ENCODE results near the gene NFKBIA. TPM values are rescaled to one million over a fixed set of nuclear protein-coding genes. Genes with fewer than 3 reads are reported as not detected.
"Not testable (repeated sequence)": the region's sequence is repeated elsewhere in the genome, so short reads cannot be mapped to it uniquely, and the experiment has no call there.

The NFKBIA gene
- total RNA-seq, 2 donors from 2014 or later: 391 to 596 TPM

GRCh38 chr14:35405304-35405996 is 901 bp upstream of the NFKBIA start:
- Mint-ChIP-seq H3K27ac (peak overlapping the region; percentile 93), H3K27me3 (ENCODE audit: low read depth) (no peaks in the 10 kb centered on the region), H3K4me1 (ENCODE audit: low read depth) (peaks cover 46% of the 10 kb centered on the region), H3K9me3 (no peaks in the 10 kb centered on the region), H3K4me3 (peak overlapping the region; percentile 89 to 97), H3K36me3 (ENCODE audit: insufficient read depth in 2 of 2) (peaks cover 32 to 34% of the 10 kb centered on the region in 2 donors)
- ATAC-seq (replicated peaks in 1 of 2) (no peak), DNase-seq (peak in 1 of 2 donors; percentile 19)

DNA sequence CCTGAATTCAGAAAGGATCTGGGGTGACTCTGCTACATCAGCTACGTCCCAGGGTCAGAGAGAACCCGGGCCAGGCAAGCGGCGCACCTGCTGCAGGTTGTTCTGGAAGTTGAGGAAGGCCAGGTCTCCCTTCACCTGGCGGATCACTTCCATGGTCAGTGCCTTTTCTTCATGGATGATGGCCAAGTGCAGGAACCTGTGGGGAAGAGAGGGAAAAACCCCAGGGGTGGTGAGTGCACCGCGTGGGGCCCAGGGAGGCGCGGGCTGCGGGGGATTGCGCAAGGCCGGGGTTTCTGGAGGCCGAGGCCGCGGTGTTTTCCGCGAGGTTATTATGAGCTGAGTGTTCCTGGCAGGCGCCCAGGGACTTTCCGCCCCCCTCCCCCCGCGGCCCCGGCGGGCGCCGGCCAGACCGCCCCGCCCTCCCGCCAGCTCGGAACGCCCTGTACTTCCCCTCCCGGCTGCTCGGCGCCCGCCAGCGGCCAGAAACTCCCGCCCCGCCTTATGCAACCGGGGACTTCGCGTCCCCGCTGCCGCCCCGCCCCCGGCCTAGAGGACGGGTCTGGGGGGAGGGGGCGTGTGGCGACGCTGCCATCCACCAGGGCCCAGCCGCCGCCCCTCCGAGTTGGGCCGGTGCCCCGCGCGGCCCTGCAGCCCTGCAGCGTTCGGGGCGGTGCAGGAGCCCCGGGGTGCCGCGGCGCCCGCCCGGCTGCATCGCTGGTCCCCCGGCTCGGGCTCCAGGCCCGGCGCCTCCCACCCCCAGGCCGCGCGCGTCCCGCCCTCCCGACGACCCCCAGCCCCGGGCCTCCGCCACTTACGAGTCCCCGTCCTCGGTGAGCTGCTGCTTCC is 723 bp downstream of the NFKBIA start:
- Mint-ChIP-seq H3K4me3 (peak overlapping the region; percentile 97), H3K4me1 (ENCODE audit: low read depth) (peaks cover 61% of the 10 kb centered on the region), H3K27ac (peak overlapping the region; percentile 98), H3K36me3 (ENCODE audit: insufficient read depth in 2 of 2) (peaks cover 35 to 46% of the 10 kb centered on the region in 2 donors), H3K27me3 (ENCODE audit: low read depth) (no peaks in the 10 kb centered on the region), H3K9me3 (no peaks in the 10 kb centered on the region)
- DNase-seq (peak; percentile 96 to 97), ATAC-seq (replicated peaks in 1 of 2) (peak; percentile 57 to 67)

- Mint-ChIP-seq H3K4me1 (ENCODE audit: low read depth) (peaks cover 67% of the 10 kb centered on the region), H3K27ac (peak overlapping the region; percentile 98), H3K36me3 (ENCODE audit: insufficient read depth in 2 of 2) (peaks cover 35 to 48% of the 10 kb centered on the region in 2 donors), H3K9me3 (no peaks in the 10 kb centered on the region), H3K27me3 (ENCODE audit: low read depth) (no peaks in the 10 kb centered on the region), H3K4me3 (peak overlapping the region; percentile 96 to 97)
- DNase-seq (peak; percentile 64 to 68), ATAC-seq (replicated peaks in 1 of 2) (peak; percentile 4 to 13)
Measured at GRCh38 chr14:35403114-35403602, 1.4 kb downstream of the NFKBIA start.

DNA sequence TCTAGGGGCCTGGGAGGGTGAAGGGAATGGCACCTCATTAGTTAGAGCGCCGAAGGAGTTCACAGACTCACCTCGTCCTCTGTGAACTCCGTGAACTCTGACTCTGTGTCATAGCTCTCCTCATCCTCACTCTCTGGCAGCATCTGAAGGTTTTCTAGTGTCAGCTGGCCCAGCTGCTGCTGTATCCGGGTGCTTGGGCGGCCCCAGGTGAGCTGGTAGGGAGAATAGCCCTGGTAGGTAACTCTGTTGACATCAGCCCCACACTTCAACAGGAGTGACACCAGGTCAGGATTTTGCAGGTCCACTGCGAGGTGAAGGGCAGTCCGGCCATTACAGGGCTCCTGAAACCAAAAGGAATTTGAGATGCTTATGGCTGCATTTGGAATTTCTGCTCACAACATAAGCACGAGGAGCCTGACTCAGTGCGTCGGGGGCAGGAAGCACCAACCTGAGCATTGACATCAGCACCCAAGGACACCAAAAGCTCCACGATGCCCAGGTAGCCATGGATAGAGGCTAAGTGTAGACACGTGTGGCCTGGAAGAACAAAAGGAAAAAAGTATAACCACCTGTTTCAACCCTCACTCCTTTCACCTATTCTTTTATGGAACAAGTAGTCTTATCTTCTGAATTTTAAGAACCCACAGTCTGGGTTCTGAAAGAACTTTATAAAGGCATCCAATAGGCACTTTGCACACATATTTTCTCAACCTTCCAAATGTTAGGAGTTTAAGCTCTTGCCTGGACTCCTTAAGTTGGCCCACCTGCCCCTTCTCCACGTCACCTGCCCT is 2.0 kb downstream of the NFKBIA start:
- Mint-ChIP-seq H3K4me3 (peak overlapping the region; percentile 96 to 97), H3K27me3 (ENCODE audit: low read depth) (no peaks in the 10 kb centered on the region), H3K9me3 (no peaks in the 10 kb centered on the region), H3K27ac (peak overlapping the region; percentile 98), H3K36me3 (ENCODE audit: insufficient read depth in 2 of 2) (peaks cover 35 to 48% of the 10 kb centered on the region in 2 donors), H3K4me1 (ENCODE audit: low read depth) (peaks cover 71% of the 10 kb centered on the region)
- DNase-seq (peak; percentile 53 to 64), ATAC-seq (replicated peaks in 1 of 2) (no peak)

- DNase-seq: no peak
- Mint-ChIP-seq H3K4me3 (peak overlapping the region; percentile 96 to 97), H3K27ac (peak overlapping the region; percentile 98), H3K9me3 (no peaks in the 10 kb centered on the region), H3K36me3 (ENCODE audit: insufficient read depth in 2 of 2) (peaks cover 35 to 48% of the 10 kb centered on the region in 2 donors), H3K4me1 (ENCODE audit: low read depth) (peaks cover 71% of the 10 kb centered on the region), H3K27me3 (ENCODE audit: low read depth) (no peaks in the 10 kb centered on the region)
- no peak for ATAC-seq (replicated peaks in 1 of 2)
Measured at GRCh38 chr14:35401422-35402265, 2.9 kb downstream of the NFKBIA start.

DNA sequence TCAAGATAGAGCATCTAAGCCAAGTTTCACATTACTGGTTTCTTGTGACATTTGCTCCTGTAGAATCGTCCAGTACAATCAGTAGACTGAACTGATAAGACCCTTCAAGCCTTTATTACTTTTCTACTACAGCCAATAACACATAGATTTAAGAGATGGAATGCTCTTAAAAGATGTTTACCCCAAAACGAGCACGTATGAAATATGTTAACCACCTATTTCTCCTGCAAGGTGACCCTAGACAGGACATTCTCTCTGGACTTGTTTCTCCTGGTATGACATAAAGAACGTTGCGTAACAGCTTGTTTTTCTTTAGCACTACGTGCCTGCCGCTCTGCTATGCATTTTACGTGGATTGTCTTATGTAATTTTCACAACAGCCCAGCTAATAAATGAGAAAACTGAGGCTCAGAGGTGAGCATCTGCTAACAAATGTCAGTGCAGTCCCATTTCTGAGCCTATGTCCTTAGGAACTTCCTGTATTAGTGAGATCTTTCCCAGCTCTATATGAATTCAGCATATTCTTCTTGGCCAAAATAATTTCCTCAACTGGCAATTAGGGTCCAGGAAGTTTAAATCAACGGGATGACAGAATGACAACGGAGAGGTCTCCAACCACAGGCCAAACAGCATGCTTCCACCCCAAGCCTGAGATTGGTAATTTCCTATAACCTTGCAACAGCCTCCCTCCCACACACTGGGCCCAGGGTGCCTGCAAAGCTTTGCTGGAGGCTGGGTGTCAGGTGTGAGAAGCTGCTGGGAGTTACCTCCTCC is 3.7 kb downstream of the NFKBIA start:
- Mint-ChIP-seq H3K4me3 (peak overlapping the region; percentile 96 to 97), H3K4me1 (ENCODE audit: low read depth) (peaks cover 66% of the 10 kb centered on the region), H3K9me3 (no peaks in the 10 kb centered on the region), H3K36me3 (ENCODE audit: insufficient read depth in 2 of 2) (peaks cover 35 to 48% of the 10 kb centered on the region in 2 donors), H3K27me3 (ENCODE audit: low read depth) (no peaks in the 10 kb centered on the region), H3K27ac (peak overlapping the region; percentile 98)
- ATAC-seq (replicated peaks in 1 of 2): no peak
- DNase-seq: peak; percentile 64 to 70

GRCh38 chr14:35399083-35399937 is 5.2 kb downstream of the NFKBIA start:
- Mint-ChIP-seq H3K4me3 (peak overlapping the region; percentile 52 to 56), H3K4me1 (ENCODE audit: low read depth) (peaks cover 64% of the 10 kb centered on the region), H3K36me3 (ENCODE audit: insufficient read depth in 2 of 2) (peaks cover 33 to 47% of the 10 kb centered on the region in 2 donors), H3K27me3 (ENCODE audit: low read depth) (no peaks in the 10 kb centered on the region), H3K9me3 (no peaks in the 10 kb centered on the region), H3K27ac (peak overlapping the region; percentile 78)
- DNase-seq (peak in 1 of 2 donors; percentile 43), ATAC-seq (replicated peaks in 1 of 2) (no peak)

- Mint-ChIP-seq H3K27ac (peak overlapping the region; percentile 87), H3K36me3 (ENCODE audit: insufficient read depth in 2 of 2) (peaks cover 26 to 41% of the 10 kb centered on the region in 2 donors), H3K9me3 (no peaks in the 10 kb centered on the region), H3K4me1 (ENCODE audit: low read depth) (peaks cover 71% of the 10 kb centered on the region), H3K4me3 (peak overlapping the region in 1 of 2 donors; percentile 51), H3K27me3 (ENCODE audit: low read depth) (no peaks in the 10 kb centered on the region)
- ATAC-seq (replicated peaks in 1 of 2): no peak
- DNase-seq: no peak
Measured at GRCh38 chr14:35398071-35398584, 6.4 kb downstream of the NFKBIA start.

DNA sequence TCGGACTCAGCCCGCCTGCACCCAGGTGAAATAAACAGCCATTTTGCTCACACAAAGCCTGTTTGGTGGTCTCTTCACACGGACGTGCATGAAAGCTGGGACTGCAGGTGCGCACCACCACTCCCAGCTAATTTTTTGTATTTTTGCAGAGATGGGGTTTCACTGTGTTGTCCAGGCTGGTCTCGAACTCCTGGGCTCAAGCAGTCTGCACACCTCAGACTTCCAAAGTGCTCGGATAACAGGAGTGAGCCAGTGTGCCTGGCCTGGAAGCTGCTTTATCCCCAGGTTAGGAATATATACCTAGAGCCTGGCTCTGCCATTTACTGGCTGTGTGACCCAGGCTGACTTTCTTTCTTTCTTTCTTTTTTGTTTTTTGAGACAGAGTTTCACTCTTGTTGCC is 7.9 kb downstream of the NFKBIA start:
- ATAC-seq (replicated peaks in 1 of 2); H3K4me3 Mint-ChIP-seq; H3K27me3 Mint-ChIP-seq (ENCODE audit: low read depth); H3K9me3 Mint-ChIP-seq; DNase-seq: not testable (repeated sequence)
- Mint-ChIP-seq H3K36me3 (ENCODE audit: insufficient read depth in 2 of 2) (peaks cover 12 to 26% of the 10 kb centered on the region in 2 donors), H3K4me1 (ENCODE audit: low read depth) (peaks cover 66% of the 10 kb centered on the region), H3K27ac (peak overlapping the region; percentile 75)

GRCh38 chr14:35395283-35395682 is 9.3 kb downstream of the NFKBIA start:
- Mint-ChIP-seq H3K4me1 (ENCODE audit: low read depth) (peaks cover 56% of the 10 kb centered on the region), H3K9me3 (no peaks in the 10 kb centered on the region), H3K27me3 (ENCODE audit: low read depth) (no peaks in the 10 kb centered on the region), H3K27ac (peak overlapping the region; percentile 52), H3K36me3 (ENCODE audit: insufficient read depth in 2 of 2) (peaks cover 2 to 12% of the 10 kb centered on the region in 2 donors), H3K4me3 (no peak overlapping the region)
- DNase-seq: no peak
- ATAC-seq (replicated peaks in 1 of 2): no peak

Data from activated T-cell treated with anti-CD3 and anti-CD28 coated beads, Interleukin-2, amount 50 U/mL, for 72 hours (primary cell).